Dermis blood vessel endothelial cell (primary cell): ENCODE results near the gene ASTN1. TPM values are rescaled to one million over a fixed set of nuclear protein-coding genes. Genes with fewer than 3 reads are reported as not detected.
A peak's percentile ranks its signal among the peaks of the same experiment; 100 is the strongest.

Experiments used
- DNase-seq: peaks from one replicate; pipeline ENCODE4 v3.0.0; 2010
- total RNA-seq: library from RNA; depleted of rRNA; stranded (reverse); fragments of >200 nt; gene quantifications from 2 replicates; pipeline ENCODE4 v1.2.3, GENCODE V29; 2014

ASTN1 gene
- total RNA-seq, 1 donor from 2014 or later: not detected

- DNase-seq: no peak
These were observed 294.9 kb downstream of the ASTN1 start for GRCh38 chr1:176869577-176869976.

GRCh38 chr1:176866011-176866714 is 298.3 kb downstream of the ASTN1 start:
- no peak for DNase-seq

GRCh38 chr1:176864211-176864610 is 300.3 kb downstream of the ASTN1 start:
- no peak for DNase-seq

- no peak for DNase-seq
These were observed 300.9 kb downstream of the ASTN1 start for GRCh38 chr1:176863613-176864012.

GRCh38 chr1:176858433-176858916 is 306.0 kb downstream of the ASTN1 start:
- DNase-seq: no peak

- DNase-seq: no peak
These were observed 306.9 kb downstream of the ASTN1 start for GRCh38 chr1:176857632-176858031.

- DNase-seq: no peak
These were observed 309.5 kb downstream of the ASTN1 start for GRCh38 chr1:176854758-176855745.

- DNase-seq: no peak
These were observed 310.4 kb downstream of the ASTN1 start for GRCh38 chr1:176854121-176854520.

GRCh38 chr1:176853503-176853902 is 311.0 kb downstream of the ASTN1 start:
- DNase-seq: no peak

- DNase-seq: no peak
These were observed 312.4 kb downstream of the ASTN1 start for GRCh38 chr1:176852124-176852523.

- no peak for DNase-seq
These were observed 313.6 kb downstream of the ASTN1 start for GRCh38 chr1:176850871-176851270.

- no peak for DNase-seq
These were observed 315.2 kb downstream of the ASTN1 start for GRCh38 chr1:176849281-176849680.

GRCh38 chr1:176847052-176847451 is 317.5 kb downstream of the ASTN1 start:
- DNase-seq: no peak

GRCh38 chr1:176843352-176844297 is 320.9 kb downstream of the ASTN1 start:
- DNase-seq: peak; percentile 20

GRCh38 chr1:176841238-176841637 is 323.3 kb downstream of the ASTN1 start:
- DNase-seq: no peak

GRCh38 chr1:176839216-176839615 is 325.3 kb downstream of the ASTN1 start:
- no peak for DNase-seq

GRCh38 chr1:176838276-176838995 is 326.1 kb downstream of the ASTN1 start:
- DNase-seq: no peak

GRCh38 chr1:176837708-176838107 is 326.8 kb downstream of the ASTN1 start:
- DNase-seq: no peak

- DNase-seq: no peak
These were observed 333.4 kb downstream of the ASTN1 start for GRCh38 chr1:176831150-176831549.

GRCh38 chr1:176829261-176829660 is 335.3 kb downstream of the ASTN1 start:
- DNase-seq: no peak

- no peak for DNase-seq
These were observed 338.2 kb downstream of the ASTN1 start for GRCh38 chr1:176826265-176826664.
